Posterior vena cava (tissue), 2 donors: ENCODE data around the gene ROPN1. TPM values are rescaled to one million over a fixed set of nuclear protein-coding genes. Genes with fewer than 3 reads are reported as not detected.

Source experiments
- total RNA-seq, 2 donors: library from RNA; stranded (reverse); fragmentation: NEBNext Ultra II Directional; extraction: Animal tissue kit (Norgen Biotek cat#: 25700); gene quantifications; one replicate each; pipeline ENCODE4 v1.2.1, GENCODE V29; 2021
- donor health status: DM: yes; HTN: yes; CAD: no.
- donor health status: DM: yes; HTN: yes; CAD: no.

ROPN1 gene
- total RNA-seq, 2 donors from 2014 or later, result not detected

Other genes with a start within 250 kb of the ROPN1 start
- gene MYLK, start 107.8 kb downstream of the ROPN1 start, total RNA-seq, result 1,000 to 10,000 TPM; 1,187 to 1,887 TPM
- gene CCDC14, start 30.9 kb downstream of the ROPN1 start, total RNA-seq, result 10 to 100 TPM; 21.5 to 28.5 TPM
- gene KALRN, start 41.2 kb upstream of the ROPN1 start, total RNA-seq, result 100 to 1,000 TPM in 1 of 2 donors, 10 to 100 TPM in 1; 63.2 to 118 TPM